Vagina (tissue), 2 donors: ENCODE measurements around the gene GTF2H4.

Source experiments
- CTCF ChIP-seq, 3 experiments: fragments of 450-650 bp in 2 of 3; fragments of 200-600 bp in 1 of 3; sonication (generic) in 1 of 3; IDR thresholded peaks; one replicate each; pipeline ENCODE4 v1.5.1; 2017 to 2019; ENCODE audit warnings: antibody characterized with exemption in 3 of 3, mild to moderate bottlenecking in 2 of 3, moderate library complexity in 2 of 3
- POLR2A ChIP-seq, 2 donors: fragments of 450-650 bp; IDR thresholded peaks; one replicate each; pipeline ENCODE4 v1.6.1; 2017; ENCODE audit warnings: antibody characterized with exemption in 2 of 2, mild to moderate bottlenecking in 2 of 2, moderate library complexity in 2 of 2

GRCh38 chr6:30954631-30955366 is 46.8 kb downstream of the GTF2H4 start:
- TF ChIP-seq CTCF (IDR thresholded peaks at IDR 0.05): no peak
- TF ChIP-seq POLR2A (IDR thresholded peaks at IDR 0.05): no peak
